HepG2 (cell line): ENCODE data around the gene OASL. TPM values are rescaled to one million over a fixed set of nuclear protein-coding genes. Genes with fewer than 3 reads are reported as not detected.

ENCODE experiments used
- ETV6 ChIP-seq: sonication (generic); formaldehyde crosslinking; conservative IDR thresholded peaks from 2 replicates; pipeline ENCODE4 v1.4.0; 2020; ENCODE audit warnings: missing genetic modification reagents
- FOXM1 ChIP-seq: sonication (generic); formaldehyde crosslinking; IDR thresholded peaks from 2 replicates; pipeline ENCODE4 v1.5.0; 2020; ENCODE audit warnings: missing genetic modification reagents
- GATAD1 ChIP-seq: IDR thresholded peaks from 2 replicates; pipeline ENCODE4 v1.6.1; 2016; ENCODE audit warnings: missing genetic modification reagents, missing compliant biosample characterization
- JARID2 ChIP-seq: sonication (generic); formaldehyde crosslinking; IDR thresholded peaks from 2 replicates; pipeline ENCODE4 v1.8.1; 2023; ENCODE audit warnings: missing genetic modification reagents, inconsistent platforms; ENCODE audit not compliant: insufficient replicate concordance
- MED8 ChIP-seq: sonication (generic); formaldehyde crosslinking; IDR thresholded peaks from 2 replicates; pipeline ENCODE4 v1.8.1; 2023; ENCODE audit warnings: mild to moderate bottlenecking, missing genetic modification reagents; ENCODE audit not compliant: insufficient replicate concordance
- PHF20 ChIP-seq: sonication (generic); formaldehyde crosslinking; IDR thresholded peaks from 2 replicates; pipeline ENCODE4 v1.5.0; 2020; ENCODE audit warnings: mild to moderate bottlenecking, missing genetic modification reagents
- PHF21A ChIP-seq: sonication (generic); formaldehyde crosslinking; IDR thresholded peaks from 2 replicates; pipeline ENCODE4 v1.5.0; 2020; ENCODE audit warnings: mild to moderate bottlenecking, missing genetic modification reagents
- SOX13 ChIP-seq, 3 experiments: fragments of 450-650 bp in 1 of 3; sonication (generic) in 1 of 3; formaldehyde crosslinking in 1 of 3; IDR thresholded peaks in 2 of 3; conservative IDR thresholded peaks in 1 of 3; 2 replicates each; pipeline versions ENCODE4 v1.5.0 to v1.6.1; 2016 to 2020; ENCODE audit warnings: antibody characterized with exemption in 1 of 3, mild to moderate bottlenecking in 1 of 3, missing compliant biosample characterization in 1 of 3, missing genetic modification reagents in 1 of 3, moderate library complexity in 1 of 3
- SRY ChIP-seq: sonication (generic); formaldehyde crosslinking; IDR thresholded peaks from 2 replicates; pipeline ENCODE4 v1.8.0; 2022; ENCODE audit warnings: mild to moderate bottlenecking, missing genetic modification reagents
- TBP ChIP-seq: sonication (generic); formaldehyde crosslinking; IDR thresholded peaks from 2 replicates; pipeline ENCODE4 v1.5.0; 2020; ENCODE audit warnings: missing genetic modification reagents
- U2AF2 ChIP-seq: fragments of 200-400 bp; formaldehyde crosslinking; IDR thresholded peaks from 2 replicates; pipeline ENCODE4 v1.6.1; 2017; ENCODE audit warnings: low read depth, mild to moderate bottlenecking, low read length
- YEATS4 ChIP-seq: sonication (generic); formaldehyde crosslinking; IDR thresholded peaks from 2 replicates; pipeline ENCODE4 v1.4.0; 2020; ENCODE audit warnings: missing genetic modification reagents, borderline replicate concordance
- ZBTB3 ChIP-seq: sonication (generic); formaldehyde crosslinking; IDR thresholded peaks from 2 replicates; pipeline ENCODE4 v1.4.0; 2020; ENCODE audit warnings: low read depth, mild to moderate bottlenecking, moderate library complexity, missing genetic modification reagents, borderline replicate concordance
- ZNF383 ChIP-seq: sonication (generic); formaldehyde crosslinking; IDR thresholded peaks from 2 replicates; pipeline ENCODE4 v1.4.0; 2020; ENCODE audit warnings: missing genetic modification reagents, mild to moderate bottlenecking, borderline replicate concordance
- ZNF746 ChIP-seq: sonication (generic); formaldehyde crosslinking; IDR thresholded peaks from 2 replicates; pipeline ENCODE4 v1.8.0; 2022; ENCODE audit warnings: mild to moderate bottlenecking, missing genetic modification reagents
- ZNF772 ChIP-seq: sonication (generic); formaldehyde crosslinking; IDR thresholded peaks from 2 replicates; pipeline ENCODE4 v1.5.0; 2020; ENCODE audit warnings: mild to moderate bottlenecking, missing genetic modification reagents
- ZSCAN20 ChIP-seq: sonication (generic); formaldehyde crosslinking; IDR thresholded peaks from 2 replicates; pipeline ENCODE4 v1.4.0; 2020; ENCODE audit warnings: missing genetic modification reagents, mild to moderate bottlenecking, borderline replicate concordance
- ZSCAN25 ChIP-seq: sonication (generic); formaldehyde crosslinking; IDR thresholded peaks from 2 replicates; pipeline ENCODE4 v1.8.0; 2022; ENCODE audit warnings: mild to moderate bottlenecking, missing genetic modification reagents
- ZSCAN31 ChIP-seq: sonication (generic); formaldehyde crosslinking; IDR thresholded peaks from 2 replicates; pipeline ENCODE4 v1.5.0; 2020; ENCODE audit warnings: low read depth, mild to moderate bottlenecking, missing genetic modification reagents
- polyA plus RNA-seq, 8 experiments: library from polyadenylated mRNA; depleted of rRNA in 3 of 8; stranded (reverse) in 7 of 8; unstranded in 1 of 8; fragments of >200 nt; fragmentation: Illumina TruSeq in 4 of 8; extraction: Trizol in 4 of 8; gene quantifications; 2 replicates each; pipeline versions ENCODE4 v1.2.1 to v1.2.3, GENCODE V29; 2011 to 2016; ENCODE audit warnings: low read depth in 4 of 8, missing spikeins in 1 of 8, mixed read lengths in 1 of 8; ENCODE audit not compliant: insufficient read depth in 1 of 8
- total RNA-seq, 5 experiments: library from RNA; depleted of rRNA; stranded (reverse); fragments of >200 nt; fragmentation: Illumina TruSeq; extraction: Trizol; gene quantifications; 2 replicates each; pipeline ENCODE4 v1.2.3, GENCODE V29; 2016; ENCODE audit warnings: low read depth in 1 of 5
- TF ChIP-seq, protein P1 (sequence below): sonication (generic); formaldehyde crosslinking; IDR thresholded peaks from 2 replicates; pipeline ENCODE4 v1.5.1; 2020; ENCODE audit warnings: missing genetic modification reagents, mild to moderate bottlenecking, borderline replicate concordance
- TF ChIP-seq, protein P2 (sequence below): sonication (generic); formaldehyde crosslinking; IDR thresholded peaks from 2 replicates; pipeline ENCODE4 v1.4.0; 2020; ENCODE audit warnings: mild to moderate bottlenecking, missing genetic modification reagents
- TF ChIP-seq, protein P3 (sequence below): sonication (generic); formaldehyde crosslinking; IDR thresholded peaks from 2 replicates; pipeline ENCODE4 v1.4.0; 2020; ENCODE audit warnings: mild to moderate bottlenecking, missing genetic modification reagents
- TF ChIP-seq, protein P4 (sequence below): sonication (generic); formaldehyde crosslinking; IDR thresholded peaks from 2 replicates; pipeline ENCODE4 v1.4.0; 2020; ENCODE audit warnings: missing genetic modification reagents

OASL gene
- total and polyA plus RNA-seq, 2 of the 13 experiments (the other 11 are each of a cell fraction or from before 2014, with no cell fraction given): 0.11 to 0.22 TPM

DNA sequence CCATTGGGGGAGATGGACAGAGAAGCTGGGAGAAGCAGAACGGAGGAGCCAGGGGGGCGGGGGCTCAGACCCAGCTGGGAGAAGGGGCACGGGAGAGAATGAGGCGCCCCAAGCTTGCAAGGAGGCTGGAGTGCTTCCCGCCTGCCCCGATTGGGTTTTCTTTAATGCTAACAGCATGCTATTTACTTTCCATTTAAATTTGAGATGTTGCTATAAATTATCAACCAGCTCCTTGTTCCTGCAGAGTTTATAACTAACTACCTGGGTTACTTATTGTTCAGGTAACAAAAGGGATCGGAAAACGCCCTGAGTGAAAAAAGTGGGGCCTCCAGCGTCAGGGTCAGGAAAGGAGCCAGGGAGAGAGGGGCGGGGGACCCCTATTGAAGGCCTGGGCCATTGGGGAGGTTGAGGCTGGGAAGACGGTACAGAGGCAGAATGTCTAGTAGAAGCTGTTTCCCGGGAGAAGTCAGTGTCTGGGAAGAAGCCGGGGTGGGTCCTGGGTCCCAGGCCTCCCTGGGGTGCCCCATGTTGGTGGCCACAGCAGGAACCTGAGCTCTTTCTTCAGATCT is 58.2 kb downstream of the OASL start (continued):
- TF ChIP-seq, protein P1, sequence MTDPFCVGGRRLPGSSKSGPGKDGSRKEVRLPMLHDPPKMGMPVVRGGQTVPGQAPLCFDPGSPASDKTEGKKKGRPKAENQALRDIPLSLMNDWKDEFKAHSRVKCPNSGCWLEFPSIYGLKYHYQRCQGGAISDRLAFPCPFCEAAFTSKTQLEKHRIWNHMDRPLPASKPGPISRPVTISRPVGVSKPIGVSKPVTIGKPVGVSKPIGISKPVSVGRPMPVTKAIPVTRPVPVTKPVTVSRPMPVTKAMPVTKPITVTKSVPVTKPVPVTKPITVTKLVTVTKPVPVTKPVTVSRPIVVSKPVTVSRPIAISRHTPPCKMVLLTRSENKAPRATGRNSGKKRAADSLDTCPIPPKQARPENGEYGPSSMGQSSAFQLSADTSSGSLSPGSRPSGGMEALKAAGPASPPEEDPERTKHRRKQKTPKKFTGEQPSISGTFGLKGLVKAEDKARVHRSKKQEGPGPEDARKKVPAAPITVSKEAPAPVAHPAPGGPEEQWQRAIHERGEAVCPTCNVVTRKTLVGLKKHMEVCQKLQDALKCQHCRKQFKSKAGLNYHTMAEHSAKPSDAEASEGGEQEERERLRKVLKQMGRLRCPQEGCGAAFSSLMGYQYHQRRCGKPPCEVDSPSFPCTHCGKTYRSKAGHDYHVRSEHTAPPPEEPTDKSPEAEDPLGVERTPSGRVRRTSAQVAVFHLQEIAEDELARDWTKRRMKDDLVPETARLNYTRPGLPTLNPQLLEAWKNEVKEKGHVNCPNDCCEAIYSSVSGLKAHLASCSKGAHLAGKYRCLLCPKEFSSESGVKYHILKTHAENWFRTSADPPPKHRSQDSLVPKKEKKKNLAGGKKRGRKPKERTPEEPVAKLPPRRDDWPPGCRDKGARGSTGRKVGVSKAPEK (CRISPR knock-in tag): no peak
- TF ChIP-seq MED8 (CRISPR knock-in tag): no peak
- TF ChIP-seq U2AF2: no peak
- TF ChIP-seq GATAD1: no peak
- TF ChIP-seq ZSCAN25: no peak
- TF ChIP-seq PHF21A (CRISPR knock-in tag): no peak
- no peak for TF ChIP-seq PHF20 (CRISPR knock-in tag)
- no peak for TF ChIP-seq FOXM1 (CRISPR knock-in tag)
- TF ChIP-seq ZNF772 (CRISPR knock-in tag): no peak
- TF ChIP-seq SRY (CRISPR knock-in tag): no peak
- TF ChIP-seq, protein P2, sequence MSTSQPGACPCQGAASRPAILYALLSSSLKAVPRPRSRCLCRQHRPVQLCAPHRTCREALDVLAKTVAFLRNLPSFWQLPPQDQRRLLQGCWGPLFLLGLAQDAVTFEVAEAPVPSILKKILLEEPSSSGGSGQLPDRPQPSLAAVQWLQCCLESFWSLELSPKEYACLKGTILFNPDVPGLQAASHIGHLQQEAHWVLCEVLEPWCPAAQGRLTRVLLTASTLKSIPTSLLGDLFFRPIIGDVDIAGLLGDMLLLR (CRISPR knock-in tag): no peak
- TF ChIP-seq YEATS4: no peak
- TF ChIP-seq, protein P3, sequence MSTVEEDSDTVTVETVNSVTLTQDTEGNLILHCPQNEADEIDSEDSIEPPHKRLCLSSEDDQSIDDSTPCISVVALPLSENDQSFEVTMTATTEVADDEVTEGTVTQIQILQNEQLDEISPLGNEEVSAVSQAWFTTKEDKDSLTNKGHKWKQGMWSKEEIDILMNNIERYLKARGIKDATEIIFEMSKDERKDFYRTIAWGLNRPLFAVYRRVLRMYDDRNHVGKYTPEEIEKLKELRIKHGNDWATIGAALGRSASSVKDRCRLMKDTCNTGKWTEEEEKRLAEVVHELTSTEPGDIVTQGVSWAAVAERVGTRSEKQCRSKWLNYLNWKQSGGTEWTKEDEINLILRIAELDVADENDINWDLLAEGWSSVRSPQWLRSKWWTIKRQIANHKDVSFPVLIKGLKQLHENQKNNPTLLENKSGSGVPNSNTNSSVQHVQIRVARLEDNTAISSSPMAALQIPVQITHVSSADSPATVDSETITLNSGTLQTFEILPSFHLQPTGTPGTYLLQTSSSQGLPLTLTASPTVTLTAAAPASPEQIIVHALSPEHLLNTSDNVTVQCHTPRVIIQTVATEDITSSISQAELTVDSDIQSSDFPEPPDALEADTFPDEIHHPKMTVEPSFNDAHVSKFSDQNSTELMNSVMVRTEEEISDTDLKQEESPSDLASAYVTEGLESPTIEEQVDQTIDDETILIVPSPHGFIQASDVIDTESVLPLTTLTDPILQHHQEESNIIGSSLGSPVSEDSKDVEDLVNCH (CRISPR knock-in tag): no peak
- TF ChIP-seq ZNF383 (CRISPR knock-in tag): no peak
- 0 out of 2 replicates have a peak, but pooled peaks have one; percentile 51 for TF ChIP-seq SOX13 (IDR thresholded peaks at IDR 0.05)
- TF ChIP-seq SOX13 (CRISPR knock-in tag; conservative IDR thresholded peaks at IDR 0.05 in 1 of 2, IDR thresholded peaks at IDR 0.05 in 1 of 2): peak in 1 of 2 experiments; percentile 94; a peak in 2 of 4 replicates
- TF ChIP-seq JARID2: no peak
- no peak for TF ChIP-seq TBP (CRISPR knock-in tag)
- TF ChIP-seq ZSCAN20 (CRISPR knock-in tag): no peak
- no peak for TF ChIP-seq ZSCAN31
- no peak for TF ChIP-seq ZNF746 (CRISPR knock-in tag)
- TF ChIP-seq ETV6 (CRISPR knock-in tag): no peak
- TF ChIP-seq ZBTB3 (CRISPR knock-in tag): no peak
- TF ChIP-seq, protein P4, sequence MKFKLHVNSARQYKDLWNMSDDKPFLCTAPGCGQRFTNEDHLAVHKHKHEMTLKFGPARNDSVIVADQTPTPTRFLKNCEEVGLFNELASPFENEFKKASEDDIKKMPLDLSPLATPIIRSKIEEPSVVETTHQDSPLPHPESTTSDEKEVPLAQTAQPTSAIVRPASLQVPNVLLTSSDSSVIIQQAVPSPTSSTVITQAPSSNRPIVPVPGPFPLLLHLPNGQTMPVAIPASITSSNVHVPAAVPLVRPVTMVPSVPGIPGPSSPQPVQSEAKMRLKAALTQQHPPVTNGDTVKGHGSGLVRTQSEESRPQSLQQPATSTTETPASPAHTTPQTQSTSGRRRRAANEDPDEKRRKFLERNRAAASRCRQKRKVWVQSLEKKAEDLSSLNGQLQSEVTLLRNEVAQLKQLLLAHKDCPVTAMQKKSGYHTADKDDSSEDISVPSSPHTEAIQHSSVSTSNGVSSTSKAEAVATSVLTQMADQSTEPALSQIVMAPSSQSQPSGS (CRISPR knock-in tag): no peak
